ENCODE data around the gene EEF2.

The EEF2 gene

GRCh38 chr19:3979289-3979673, 6.0 kb downstream of the EEF2 start:
- H3K9me3 ChIP-seq (ENCODE audit: control extremely low read depth in 1 of 5, control insufficient read depth in 4 of 5, insufficient read depth in 2 of 5, low read depth in 1 of 5, low read length in 4 of 5) = no peaks in the 10 kb centered on the region

DNA sequence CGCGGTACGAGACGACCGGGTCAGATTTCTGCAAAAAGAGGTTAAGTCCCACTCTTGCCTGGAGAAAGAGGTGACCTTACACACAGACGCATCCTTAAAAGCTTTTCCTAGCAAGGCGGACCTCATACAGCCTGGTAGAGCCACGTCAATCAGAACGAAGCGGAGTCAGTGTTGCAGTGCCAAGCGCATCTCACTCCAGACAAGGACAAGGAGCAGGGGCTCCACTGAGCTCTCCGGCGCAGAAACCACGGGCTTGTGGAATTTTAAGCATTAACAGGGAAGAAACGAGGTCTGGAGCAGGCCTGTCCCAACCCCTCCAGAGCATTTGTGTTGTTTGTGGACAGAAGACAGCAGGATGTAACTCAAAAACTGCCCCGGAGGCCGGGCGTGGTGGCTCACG, 7.1 kb downstream of the EEF2 start:
- ChIA-PET CTCF (interaction anchor here (1.0 kb wide), 1 partner anchor 10 kb away, joined by 3 read pairs; no protein-coding TSS in a partner anchor), POLR2A (no interaction called here)
- WGBS (ENCODE audit: insufficient coverage) = 96% methylated on average over 17 of the region's 19 CpGs
- Histone ChIP-seq H3K4me1 (ENCODE audit: control extremely low read depth in 1 of 4, control insufficient read depth in 4 of 4, insufficient read depth in 4 of 4, low read length in 3 of 4) (peaks cover 0 to under 1% (median 0%) of the 10 kb centered on the region in 4 experiments), H3K4me3 (ENCODE audit: control insufficient read depth in 1 of 7, extremely low read depth in 1 of 7, insufficient read depth in 4 of 7, low read depth in 2 of 7, low read length in 6 of 7) (no peak overlapping the region), H3K27me3 (replicated peaks in 2 of 5; ENCODE audit: control insufficient read depth in 4 of 5, insufficient read depth in 5 of 5, low read length in 4 of 5) (no peaks in the 10 kb centered on the region), H3K27ac (ENCODE audit: insufficient read depth in 1 of 2, low read depth in 1 of 2, low read length in 2 of 2, poor library complexity in 1 of 2, severe bottlenecking in 2 of 2) (no peak overlapping the region), H3K36me3 (ENCODE audit: control insufficient read depth in 4 of 4, insufficient read depth in 4 of 4, low read length in 3 of 4) (peaks cover 23 to 78% (median 69%) of the 10 kb centered on the region in 4 experiments), H3K9me3 (ENCODE audit: control extremely low read depth in 1 of 5, control insufficient read depth in 4 of 5, insufficient read depth in 2 of 5, low read depth in 1 of 5, low read length in 4 of 5) (no peaks in the 10 kb centered on the region)
- DNase-seq = no peak

More at GRCh38 chr19:3979289-3979673, 6.0 kb downstream of the EEF2 start:
- H3K27ac ChIP-seq (ENCODE audit: insufficient read depth in 1 of 2, low read depth in 1 of 2, low read length in 2 of 2, poor library complexity in 1 of 2, severe bottlenecking in 2 of 2) = no peak overlapping the region
- ChIA-PET POLR2A (no interaction called here), CTCF (no interaction called here)
- 98% methylated on average over 16 of the region's 18 CpGs for WGBS (ENCODE audit: insufficient coverage)
- no peaks in the 10 kb centered on the region for H3K27me3 ChIP-seq (replicated peaks in 2 of 5; ENCODE audit: control insufficient read depth in 4 of 5, insufficient read depth in 5 of 5, low read length in 4 of 5)
- no peak for DNase-seq
- H3K4me3 ChIP-seq (ENCODE audit: control insufficient read depth in 1 of 7, extremely low read depth in 1 of 7, insufficient read depth in 4 of 7, low read depth in 2 of 7, low read length in 6 of 7) = no peak overlapping the region
- peaks cover 25 to 89% (median 81%) of the 10 kb centered on the region in 4 experiments for H3K36me3 ChIP-seq (ENCODE audit: control insufficient read depth in 4 of 4, insufficient read depth in 4 of 4, low read length in 3 of 4)
- H3K4me1 ChIP-seq (ENCODE audit: control extremely low read depth in 1 of 4, control insufficient read depth in 4 of 4, insufficient read depth in 4 of 4, low read length in 3 of 4) = peaks cover 0 to 12% (median 9%) of the 10 kb centered on the region in 4 experiments

GRCh38 chr19:3977242-3978143, 7.8 kb downstream of the EEF2 start:
- CTCF ChIA-PET = interaction anchor here (1.0 to 2.6 kb wide), 2 partner anchors 10 kb away, joined by 3 to 7 read pairs; no protein-coding TSS in a partner anchor
- no peaks in the 10 kb centered on the region for H3K4me1 ChIP-seq (ENCODE audit: control extremely low read depth in 1 of 4, control insufficient read depth in 4 of 4, insufficient read depth in 4 of 4, low read length in 3 of 4)
- 95% methylated on average over 48 of the region's 59 CpGs for WGBS (ENCODE audit: insufficient coverage)
- peaks cover 17 to 71% (median 63%) of the 10 kb centered on the region in 4 experiments for H3K36me3 ChIP-seq (ENCODE audit: control insufficient read depth in 4 of 4, insufficient read depth in 4 of 4, low read length in 3 of 4)
- POLR2A ChIA-PET = interaction anchor here (1.2 kb wide), 1 partner anchor 8 kb away, joined by 7 read pairs; the partner anchor contains the start of gene EEF2
- no peaks in the 10 kb centered on the region for H3K27me3 ChIP-seq (replicated peaks in 2 of 5; ENCODE audit: control insufficient read depth in 4 of 5, insufficient read depth in 5 of 5, low read length in 4 of 5)
- no peak overlapping the region for H3K27ac ChIP-seq (ENCODE audit: insufficient read depth in 1 of 2, low read depth in 1 of 2, low read length in 2 of 2, poor library complexity in 1 of 2, severe bottlenecking in 2 of 2)
- no peak overlapping the region for H3K4me3 ChIP-seq (ENCODE audit: control insufficient read depth in 1 of 7, extremely low read depth in 1 of 7, insufficient read depth in 4 of 7, low read depth in 2 of 7, low read length in 6 of 7)
- DNase-seq = peak in 1 of 3 donors; percentile 36
- H3K9me3 ChIP-seq (ENCODE audit: control extremely low read depth in 1 of 5, control insufficient read depth in 4 of 5, insufficient read depth in 2 of 5, low read depth in 1 of 5, low read length in 4 of 5) = no peaks in the 10 kb centered on the region

GRCh38 chr19:3976495-3977241, 8.6 kb downstream of the EEF2 start:
- ChIA-PET CTCF (interaction anchor here (2.6 kb wide), 1 partner anchor 11 kb away, joined by 7 read pairs; no protein-coding TSS in a partner anchor), POLR2A (interaction anchor here (1.2 kb wide), 1 partner anchor 9 kb away, joined by 7 read pairs; the partner anchor contains the start of gene EEF2)
- 94% methylated on average over 28 of the region's 29 CpGs for WGBS (ENCODE audit: insufficient coverage)
- H3K9me3 ChIP-seq (ENCODE audit: control extremely low read depth in 1 of 5, control insufficient read depth in 4 of 5, insufficient read depth in 2 of 5, low read depth in 1 of 5, low read length in 4 of 5) = no peaks in the 10 kb centered on the region
- H3K27me3 ChIP-seq (replicated peaks in 2 of 5; ENCODE audit: control insufficient read depth in 4 of 5, insufficient read depth in 5 of 5, low read length in 4 of 5) = no peaks in the 10 kb centered on the region
- no peaks in the 10 kb centered on the region for H3K4me1 ChIP-seq (ENCODE audit: control extremely low read depth in 1 of 4, control insufficient read depth in 4 of 4, insufficient read depth in 4 of 4, low read length in 3 of 4)
- no peak overlapping the region for H3K4me3 ChIP-seq (ENCODE audit: control insufficient read depth in 1 of 7, extremely low read depth in 1 of 7, insufficient read depth in 4 of 7, low read depth in 2 of 7, low read length in 6 of 7)
- no peak overlapping the region for H3K27ac ChIP-seq (ENCODE audit: insufficient read depth in 1 of 2, low read depth in 1 of 2, low read length in 2 of 2, poor library complexity in 1 of 2, severe bottlenecking in 2 of 2)
- no peak for DNase-seq
- H3K36me3 ChIP-seq (ENCODE audit: control insufficient read depth in 4 of 4, insufficient read depth in 4 of 4, low read length in 3 of 4) = peaks cover 13 to 63% (median 55%) of the 10 kb centered on the region in 4 experiments

DNA sequence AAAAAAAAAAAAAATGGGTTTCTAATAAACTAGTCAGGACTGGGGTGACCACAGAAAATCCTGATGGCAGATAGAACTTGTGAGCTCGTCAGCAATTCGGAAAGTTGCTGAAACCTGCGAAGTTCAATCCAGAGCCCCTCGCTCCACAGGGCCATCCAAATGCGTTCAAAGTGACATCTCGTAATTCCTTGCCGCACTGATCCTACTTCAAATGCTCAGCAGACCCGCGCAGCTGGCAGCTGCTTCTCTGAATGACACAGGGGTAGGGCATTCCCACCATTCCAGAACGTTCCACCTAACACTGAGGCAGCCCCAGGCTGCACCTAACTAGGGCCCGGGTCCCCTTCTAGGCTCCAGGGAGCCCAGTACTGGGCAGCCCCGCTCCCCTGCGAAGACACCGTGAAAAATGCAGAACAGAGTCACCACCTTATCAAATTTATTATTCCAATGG, 9.6 kb downstream of the EEF2 start:
- no peak overlapping the region for H3K27ac ChIP-seq (ENCODE audit: insufficient read depth in 1 of 2, low read depth in 1 of 2, low read length in 2 of 2, poor library complexity in 1 of 2, severe bottlenecking in 2 of 2)
- WGBS (ENCODE audit: insufficient coverage) = 93% methylated on average over 9 of the region's 14 CpGs
- H3K9me3 ChIP-seq (ENCODE audit: control extremely low read depth in 1 of 5, control insufficient read depth in 4 of 5, insufficient read depth in 2 of 5, low read depth in 1 of 5, low read length in 4 of 5) = no peaks in the 10 kb centered on the region
- H3K27me3 ChIP-seq (replicated peaks in 2 of 5; ENCODE audit: control insufficient read depth in 4 of 5, insufficient read depth in 5 of 5, low read length in 4 of 5) = no peaks in the 10 kb centered on the region
- no peak overlapping the region for H3K4me3 ChIP-seq (ENCODE audit: control insufficient read depth in 1 of 7, extremely low read depth in 1 of 7, insufficient read depth in 4 of 7, low read depth in 2 of 7, low read length in 6 of 7)
- ChIA-PET POLR2A (interaction anchor here (0.6 to 1.5 kb wide), 2 partner anchors 8 to 121 kb away, joined by 5 to 10 read pairs; no protein-coding TSS in a partner anchor), CTCF (interaction anchor here (0.9 to 2.6 kb wide), 3 partner anchors 9 to 12 kb away, joined by 4 to 7 read pairs (median 5); partner anchors contain the start of gene EEF2)
- H3K36me3 ChIP-seq (ENCODE audit: control insufficient read depth in 4 of 4, insufficient read depth in 4 of 4, low read length in 3 of 4) = peaks cover 7 to 53% (median 46%) of the 10 kb centered on the region in 4 experiments
- peak in 1 of 3 donors; percentile 23 for DNase-seq
- H3K4me1 ChIP-seq (ENCODE audit: control extremely low read depth in 1 of 4, control insufficient read depth in 4 of 4, insufficient read depth in 4 of 4, low read length in 3 of 4) = peaks cover 0 to 4% (median 4%) of the 10 kb centered on the region in 4 experiments

DNA sequence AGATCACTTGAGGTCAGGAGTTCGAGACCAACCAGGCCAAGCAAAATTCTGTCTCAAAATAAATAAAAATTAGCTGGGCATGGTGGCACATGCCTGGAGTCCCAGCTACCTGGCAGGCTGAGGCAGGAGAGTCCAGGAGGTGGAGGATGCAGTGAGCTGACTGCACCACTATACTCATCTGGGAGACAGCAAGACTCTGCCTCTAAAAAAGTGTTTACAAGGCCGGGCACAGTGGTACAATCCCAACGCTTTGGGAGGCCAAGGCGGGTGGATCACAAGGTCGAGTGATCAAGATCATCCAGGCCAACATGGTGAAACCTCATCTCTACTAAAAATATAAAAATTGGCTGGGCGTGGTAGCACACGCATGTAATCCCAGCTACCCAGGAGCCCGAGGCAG, 10.1 kb downstream of the EEF2 start:
- no peak for DNase-seq
- no peaks in the 10 kb centered on the region for H3K27me3 ChIP-seq (replicated peaks in 2 of 5; ENCODE audit: control insufficient read depth in 4 of 5, insufficient read depth in 5 of 5, low read length in 4 of 5)
- no peak overlapping the region for H3K4me3 ChIP-seq (ENCODE audit: control insufficient read depth in 1 of 7, extremely low read depth in 1 of 7, insufficient read depth in 4 of 7, low read depth in 2 of 7, low read length in 6 of 7)
- WGBS (ENCODE audit: insufficient coverage) = 89% methylated on average over 5 of the region's 8 CpGs
- H3K4me1 ChIP-seq (ENCODE audit: control extremely low read depth in 1 of 4, control insufficient read depth in 4 of 4, insufficient read depth in 4 of 4, low read length in 3 of 4) = peaks cover 0 to 8% (median 6%) of the 10 kb centered on the region in 4 experiments
- peaks cover 7 to 48% (median 40%) of the 10 kb centered on the region in 4 experiments for H3K36me3 ChIP-seq (ENCODE audit: control insufficient read depth in 4 of 4, insufficient read depth in 4 of 4, low read length in 3 of 4)
- CTCF ChIA-PET = interaction anchor here (0.9 to 2.6 kb wide), 3 partner anchors 9 to 12 kb away, joined by 4 to 7 read pairs (median 5); partner anchors contain the start of gene EEF2
- POLR2A ChIA-PET = interaction anchor here (0.6 to 1.5 kb wide), 4 partner anchors 9 to 490 kb away, joined by 3 to 10 read pairs (median 4); no protein-coding TSS in a partner anchor
- H3K27ac ChIP-seq (ENCODE audit: insufficient read depth in 1 of 2, low read depth in 1 of 2, low read length in 2 of 2, poor library complexity in 1 of 2, severe bottlenecking in 2 of 2) = no peak overlapping the region
- H3K9me3 ChIP-seq (ENCODE audit: control extremely low read depth in 1 of 5, control insufficient read depth in 4 of 5, insufficient read depth in 2 of 5, low read depth in 1 of 5, low read length in 4 of 5) = no peaks in the 10 kb centered on the region
